ENCODE data around the gene TSSC4.

TSSC4 gene

GRCh38 chr11:2432628-2433071 is 32.1 kb downstream of the TSSC4 start:
- TF ChIP-seq TAF1 (IDR thresholded peaks at IDR 0.05; ENCODE audit: borderline replicate concordance, insufficient read depth, low read length) (no peak), SIN3A (IDR thresholded peaks at IDR 0.05; ENCODE audit: borderline replicate concordance, insufficient read depth, low read length) (no peak), FOXP2 (optimal IDR thresholded peaks at IDR 0.05; ENCODE audit: borderline replicate concordance, extremely low read depth, extremely low read length, insufficient read depth) (no peak), POLR2AphosphoS5 (IDR thresholded peaks at IDR 0.05; ENCODE audit: low read depth, low read length) (no peak), REST (IDR thresholded peaks at IDR 0.05; ENCODE audit: insufficient read depth in 1 of 2, low read depth in 2 of 2, low read length in 2 of 2) (no peak)

GRCh38 chr11:2433106-2433925 is 32.8 kb downstream of the TSSC4 start:
- no peak for TF ChIP-seq SIN3A (IDR thresholded peaks at IDR 0.05; ENCODE audit: borderline replicate concordance, insufficient read depth, low read length)
- no peak for TF ChIP-seq REST (IDR thresholded peaks at IDR 0.05; ENCODE audit: insufficient read depth in 1 of 2, low read depth in 2 of 2, low read length in 2 of 2)
- no peak for TF ChIP-seq FOXP2 (optimal IDR thresholded peaks at IDR 0.05; ENCODE audit: borderline replicate concordance, extremely low read depth, extremely low read length, insufficient read depth)
- no peak for TF ChIP-seq POLR2AphosphoS5 (IDR thresholded peaks at IDR 0.05; ENCODE audit: low read depth, low read length)
- TF ChIP-seq TAF1 (IDR thresholded peaks at IDR 0.05; ENCODE audit: borderline replicate concordance, insufficient read depth, low read length) = no peak

- TF ChIP-seq TAF1 (IDR thresholded peaks at IDR 0.05; ENCODE audit: borderline replicate concordance, insufficient read depth, low read length) (no peak), POLR2AphosphoS5 (IDR thresholded peaks at IDR 0.05; ENCODE audit: low read depth, low read length) (no peak), SIN3A (IDR thresholded peaks at IDR 0.05; ENCODE audit: borderline replicate concordance, insufficient read depth, low read length) (no peak), FOXP2 (optimal IDR thresholded peaks at IDR 0.05; ENCODE audit: borderline replicate concordance, extremely low read depth, extremely low read length, insufficient read depth) (no peak), REST (IDR thresholded peaks at IDR 0.05; ENCODE audit: insufficient read depth in 1 of 2, low read depth in 2 of 2, low read length in 2 of 2) (no peak)
Observed at GRCh38 chr11:2434008-2434407, 33.5 kb downstream of the TSSC4 start.

GRCh38 chr11:2434506-2435255 is 34.1 kb downstream of the TSSC4 start:
- TF ChIP-seq POLR2AphosphoS5 (IDR thresholded peaks at IDR 0.05; ENCODE audit: low read depth, low read length) (no peak), REST (IDR thresholded peaks at IDR 0.05; ENCODE audit: insufficient read depth in 1 of 2, low read depth in 2 of 2, low read length in 2 of 2) (no peak), SIN3A (IDR thresholded peaks at IDR 0.05; ENCODE audit: borderline replicate concordance, insufficient read depth, low read length) (no peak), FOXP2 (optimal IDR thresholded peaks at IDR 0.05; ENCODE audit: borderline replicate concordance, extremely low read depth, extremely low read length, insufficient read depth) (no peak), TAF1 (IDR thresholded peaks at IDR 0.05; ENCODE audit: borderline replicate concordance, insufficient read depth, low read length) (no peak)
